NCI-H1105 treated with DMSO at 0.1 percent for 48 hours (cell line): ENCODE data around the gene RFXANK.

ENCODE experiments used
- DNase-seq: peaks from one replicate; lab custom pipeline; 2025; lab: John Stamatoyannopoulos, UW

RFXANK gene

GRCh38 chr19:19232261-19232721 is 40.2 kb downstream of the RFXANK start:
- no peak for DNase-seq

GRCh38 chr19:19234220-19234816 is 42.3 kb downstream of the RFXANK start:
- DNase-seq: no peak

- DNase-seq: no peak
Measured at GRCh38 chr19:19236173-19236572, 44.1 kb downstream of the RFXANK start.

- DNase-seq: no peak
Measured at GRCh38 chr19:19238126-19238894, 46.3 kb downstream of the RFXANK start.

GRCh38 chr19:19239675-19240074 is 47.6 kb downstream of the RFXANK start:
- no peak for DNase-seq

GRCh38 chr19:19240476-19240875 is 48.4 kb downstream of the RFXANK start:
- no peak for DNase-seq

- DNase-seq: no peak
Measured at GRCh38 chr19:19250196-19250801, 58.2 kb downstream of the RFXANK start.
